Esophagus squamous epithelium (tissue), 5 donors: ENCODE measurements around the gene GOLGA1. TPM values are rescaled to one million over a fixed set of nuclear protein-coding genes. Genes with fewer than 3 reads are reported as not detected.

Experiments used
- DNase-seq: peaks from one replicate; lab custom pipeline; 2025; lab: John Stamatoyannopoulos, UW
- H3K27ac ChIP-seq, 4 donors: fragments of 200-600 bp; sonication (generic); one replicate each; pipeline ENCODE4 v1.5.1; 2016 to 2019; ENCODE audit warnings: mild to moderate bottlenecking in 1 of 4
- H3K27me3 ChIP-seq, 4 donors: fragments of 200-600 bp; sonication (generic); 1 replicate in 3 of 4; 2 replicates in 1 of 4; pipeline versions ENCODE4 v1.5.1 to v1.6.0; 2017 to 2021; ENCODE audit warnings: antibody characterized with exemption in 1 of 4
- H3K36me3 ChIP-seq, 3 donors: fragments of 200-600 bp; sonication (generic); one replicate each; pipeline ENCODE4 v1.5.1; 2016 to 2019
- H3K4me1 ChIP-seq, 3 donors: fragments of 200-600 bp; sonication (generic); one replicate each; pipeline ENCODE4 v1.5.1; 2017 to 2019
- H3K4me3 ChIP-seq, 4 donors: fragments of 200-600 bp; sonication (generic); 1 replicate in 3 of 4; 2 replicates in 1 of 4; pipeline ENCODE4 v1.5.1; 2016 to 2019; ENCODE audit warnings: mild to moderate bottlenecking in 2 of 4, moderate library complexity in 1 of 4
- H3K9me3 ChIP-seq, 3 donors: fragments of 200-600 bp; sonication (generic); one replicate each; pipeline ENCODE4 v1.5.1; 2016 to 2019
- POLR2A ChIP-seq, 4 donors: fragments of 450-650 bp; IDR thresholded peaks; one replicate each; pipeline ENCODE4 v1.6.1; 2017; ENCODE audit warnings: antibody characterized with exemption in 4 of 4, mild to moderate bottlenecking in 4 of 4, moderate library complexity in 3 of 4
- WGBS, 2 donors: methylation state at CpG; one replicate each; pipeline ENCODE4 v1.1.5; 2018; 5-methylcytosine and 5-hydroxymethylcytosine counted together
- intact Hi-C: fragments of 100-400 bp; cut with DNase I; formaldehyde crosslinking; loops from one replicate; pipeline ENCODE4 v1.15.0; 2022
- total RNA-seq, 4 donors: library from RNA; depleted of rRNA; stranded (reverse); fragments of >200 nt; gene quantifications; one replicate each; pipeline ENCODE4 v1.1.0, GENCODE V29; 2016
- TF ChIP-seq, protein P1 (sequence below), 6 experiments: fragments of 450-650 bp in 4 of 6; fragments of 200-600 bp in 2 of 6; sonication (generic) in 2 of 6; IDR thresholded peaks; one replicate each; pipeline ENCODE4 v1.5.1; 2016 to 2019; ENCODE audit warnings: antibody characterized with exemption in 6 of 6, mild to moderate bottlenecking in 4 of 6, moderate library complexity in 4 of 6
- donor health status: DM: yes; HTN: yes; CAD: no.

The GOLGA1 gene, protein sequence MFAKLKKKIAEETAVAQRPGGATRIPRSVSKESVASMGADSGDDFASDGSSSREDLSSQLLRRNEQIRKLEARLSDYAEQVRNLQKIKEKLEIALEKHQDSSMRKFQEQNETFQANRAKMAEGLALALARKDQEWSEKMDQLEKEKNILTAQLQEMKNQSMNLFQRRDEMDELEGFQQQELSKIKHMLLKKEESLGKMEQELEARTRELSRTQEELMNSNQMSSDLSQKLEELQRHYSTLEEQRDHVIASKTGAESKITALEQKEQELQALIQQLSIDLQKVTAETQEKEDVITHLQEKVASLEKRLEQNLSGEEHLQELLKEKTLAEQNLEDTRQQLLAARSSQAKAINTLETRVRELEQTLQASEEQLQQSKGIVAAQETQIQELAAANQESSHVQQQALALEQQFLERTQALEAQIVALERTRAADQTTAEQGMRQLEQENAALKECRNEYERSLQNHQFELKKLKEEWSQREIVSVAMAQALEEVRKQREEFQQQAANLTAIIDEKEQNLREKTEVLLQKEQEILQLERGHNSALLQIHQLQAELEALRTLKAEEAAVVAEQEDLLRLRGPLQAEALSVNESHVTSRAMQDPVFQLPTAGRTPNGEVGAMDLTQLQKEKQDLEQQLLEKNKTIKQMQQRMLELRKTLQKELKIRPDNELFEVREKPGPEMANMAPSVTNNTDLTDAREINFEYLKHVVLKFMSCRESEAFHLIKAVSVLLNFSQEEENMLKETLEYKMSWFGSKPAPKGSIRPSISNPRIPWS
- total RNA-seq: 10 to 100 TPM; 11.9 to 18.8 (median 14.8) TPM

DNA sequence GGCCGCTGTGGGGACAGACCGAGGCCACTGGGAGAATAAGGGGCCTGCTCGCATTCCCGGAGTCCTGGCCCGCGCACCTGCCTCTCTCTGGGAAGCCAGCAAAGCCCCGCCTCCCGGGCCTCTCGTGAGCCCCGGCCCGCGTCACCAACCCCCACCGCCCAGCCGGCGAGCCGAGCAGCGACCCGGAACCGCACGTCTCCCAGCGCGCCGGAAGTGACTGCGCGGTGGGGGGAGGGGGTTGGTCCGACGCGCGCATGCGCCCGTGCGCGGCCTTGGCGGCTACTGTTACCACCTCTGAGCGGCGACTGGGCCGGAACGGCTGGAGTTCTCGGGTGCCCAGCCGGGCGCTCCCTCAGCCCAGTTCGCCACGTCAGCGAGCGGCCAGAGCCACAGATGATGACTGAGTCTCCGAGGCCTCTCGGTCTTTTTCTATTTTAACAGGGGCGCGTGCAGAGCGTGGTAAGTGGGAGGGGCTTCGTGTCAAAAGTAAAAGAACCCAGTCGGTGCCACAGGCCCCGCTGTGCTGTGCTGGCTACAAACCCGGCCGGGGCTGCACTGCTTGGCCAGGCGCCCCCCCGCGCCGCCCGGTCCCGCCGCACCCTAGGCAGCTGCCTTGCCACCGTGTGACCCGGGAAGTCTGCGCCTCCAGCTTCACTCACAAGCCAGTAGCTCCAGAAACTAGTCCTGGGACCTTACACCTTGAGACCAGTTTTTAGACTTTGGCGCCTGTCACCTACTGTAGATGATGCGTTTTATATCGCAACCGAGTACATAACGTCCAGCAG, at the start of gene GOLGA1:
Gene GOLGA1 (minus strand): TSS at position 190 of the 785 bp plus-strand sequence. CDS start 2,372 bp downstream, outside the sequence.
- peak; percentile 65 for DNase-seq

DNA sequence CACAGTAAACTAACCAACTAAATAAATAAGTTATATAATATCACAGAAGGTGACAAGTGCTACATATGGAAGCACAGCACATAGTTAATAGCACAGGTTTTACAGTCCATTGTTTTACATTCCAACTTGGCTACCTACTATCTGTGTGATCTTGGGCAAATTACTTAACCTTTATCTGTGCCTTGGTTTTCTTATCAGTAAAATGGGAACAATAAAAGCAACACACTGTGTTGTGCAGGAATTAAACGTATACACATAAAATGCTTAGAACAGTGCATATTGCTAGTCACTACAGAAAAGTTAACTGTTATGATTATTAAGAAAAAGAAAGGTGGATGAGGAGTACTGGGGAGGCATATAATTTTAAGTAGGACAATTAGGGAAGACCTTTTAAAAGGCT, 42.8 kb upstream of the GOLGA1 start:
- WGBS, 2 donors: 95 to 100% methylated on average over 1 of the region's 1 CpG
- peaks cover 0 to 10% (median 0%) of the 10 kb centered on the region in 3 donors for H3K36me3 ChIP-seq
- no peak for TF ChIP-seq POLR2A (IDR thresholded peaks at IDR 0.05)
- TF ChIP-seq, protein P1, sequence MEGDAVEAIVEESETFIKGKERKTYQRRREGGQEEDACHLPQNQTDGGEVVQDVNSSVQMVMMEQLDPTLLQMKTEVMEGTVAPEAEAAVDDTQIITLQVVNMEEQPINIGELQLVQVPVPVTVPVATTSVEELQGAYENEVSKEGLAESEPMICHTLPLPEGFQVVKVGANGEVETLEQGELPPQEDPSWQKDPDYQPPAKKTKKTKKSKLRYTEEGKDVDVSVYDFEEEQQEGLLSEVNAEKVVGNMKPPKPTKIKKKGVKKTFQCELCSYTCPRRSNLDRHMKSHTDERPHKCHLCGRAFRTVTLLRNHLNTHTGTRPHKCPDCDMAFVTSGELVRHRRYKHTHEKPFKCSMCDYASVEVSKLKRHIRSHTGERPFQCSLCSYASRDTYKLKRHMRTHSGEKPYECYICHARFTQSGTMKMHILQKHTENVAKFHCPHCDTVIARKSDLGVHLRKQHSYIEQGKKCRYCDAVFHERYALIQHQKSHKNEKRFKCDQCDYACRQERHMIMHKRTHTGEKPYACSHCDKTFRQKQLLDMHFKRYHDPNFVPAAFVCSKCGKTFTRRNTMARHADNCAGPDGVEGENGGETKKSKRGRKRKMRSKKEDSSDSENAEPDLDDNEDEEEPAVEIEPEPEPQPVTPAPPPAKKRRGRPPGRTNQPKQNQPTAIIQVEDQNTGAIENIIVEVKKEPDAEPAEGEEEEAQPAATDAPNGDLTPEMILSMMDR (IDR thresholded peaks at IDR 0.05): no peak

More for the DNA sequence above, at the start of gene GOLGA1:
- H3K27ac ChIP-seq: peak within 1 kb of the TSS; percentile 95 to 99 (median 96)
- H3K4me3 ChIP-seq: peak within 1 kb of the TSS; percentile 60 to 95 (median 78)
- H3K27me3 ChIP-seq: no peaks in the 10 kb centered on the region
- intact Hi-C loops: no loop called here
- TF ChIP-seq POLR2A (IDR thresholded peaks at IDR 0.05): peak in 3 of 4 donors; percentile 65 to 91 (median 85)
- TF ChIP-seq, protein P1 (IDR thresholded peaks at IDR 0.05): peak in 1 of 6 experiments; percentile 30
- H3K36me3 ChIP-seq: peaks cover 0 to 29% (median 0%) of the 10 kb centered on the region in 3 donors
- H3K9me3 ChIP-seq: no peaks in the 10 kb centered on the region
- WGBS, 2 donors: 0% methylated on average over 9 to 24 of the region's 70 CpGs
- peaks cover 3 to 22% (median 13%) of the 10 kb centered on the region in 3 donors for H3K4me1 ChIP-seq

DNA sequence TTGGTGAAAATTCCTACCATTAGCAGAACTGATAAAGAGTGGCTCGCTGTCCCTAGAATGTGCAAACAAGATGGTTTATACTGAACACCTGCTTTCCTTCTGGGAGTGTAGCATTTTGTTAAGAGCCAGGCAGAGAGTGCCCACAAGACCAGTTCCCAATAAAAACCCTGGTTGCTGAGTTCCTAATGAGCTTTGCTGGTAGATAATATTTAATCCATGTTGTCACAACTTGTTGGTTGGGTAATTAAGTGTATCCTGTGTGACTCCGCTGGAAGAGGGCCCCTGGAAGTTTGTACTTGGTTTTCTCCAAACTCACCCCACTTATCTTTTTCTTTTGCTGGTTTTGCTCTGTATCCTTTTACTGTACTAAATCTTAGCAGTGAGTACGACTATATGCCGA, 39.5 kb upstream of the GOLGA1 start:
- 85 to 88% methylated on average over 4 of the region's 4 CpGs for WGBS, 2 donors
- H3K27me3 ChIP-seq: no peaks in the 10 kb centered on the region
- TF ChIP-seq, protein P1 (IDR thresholded peaks at IDR 0.05): no peak
- H3K4me3 ChIP-seq: no peak overlapping the region
- no peak overlapping the region for H3K27ac ChIP-seq
- H3K4me1 ChIP-seq: no peaks in the 10 kb centered on the region
- no peaks in the 10 kb centered on the region for H3K9me3 ChIP-seq
- peaks cover 0 to 9% (median 0%) of the 10 kb centered on the region in 3 donors for H3K36me3 ChIP-seq
- no peak for DNase-seq
- intact Hi-C loops: no loop called here

More for the DNA sequence above, 42.8 kb upstream of the GOLGA1 start:
- Histone ChIP-seq H3K27ac (no peak overlapping the region), H3K27me3 (no peaks in the 10 kb centered on the region), H3K4me1 (no peaks in the 10 kb centered on the region), H3K4me3 (no peak overlapping the region), H3K9me3 (no peaks in the 10 kb centered on the region)
- intact Hi-C loops: no loop called here
- no peak for DNase-seq

DNA sequence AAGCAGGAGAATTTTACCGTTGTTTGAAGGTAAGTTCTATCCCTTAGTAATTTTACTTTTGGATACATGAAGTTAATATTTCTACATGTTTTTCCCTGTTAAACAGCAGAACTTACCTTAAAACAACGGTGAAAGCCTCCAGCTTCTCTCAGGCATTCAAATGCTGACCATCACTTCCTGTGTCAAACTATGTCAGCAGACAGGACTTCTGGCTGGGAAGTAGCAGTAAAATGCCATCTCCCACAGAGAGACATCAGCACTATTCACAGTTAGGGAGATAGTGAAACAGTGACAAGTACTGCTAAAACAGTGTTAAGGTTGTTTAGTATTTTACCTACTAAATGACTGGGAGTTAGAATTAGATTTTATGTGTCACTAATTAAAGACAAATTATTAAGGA, 34.2 kb upstream of the GOLGA1 start:
- no peak overlapping the region for H3K27ac ChIP-seq
- TF ChIP-seq POLR2A (IDR thresholded peaks at IDR 0.05): no peak
- TF ChIP-seq, protein P1 (IDR thresholded peaks at IDR 0.05): no peak
- H3K27me3 ChIP-seq: no peaks in the 10 kb centered on the region
- no peaks in the 10 kb centered on the region for H3K9me3 ChIP-seq
- H3K36me3 ChIP-seq: peaks cover 0 to 26% (median 0%) of the 10 kb centered on the region in 3 donors
- H3K4me3 ChIP-seq: no peak overlapping the region
- WGBS, 2 donors: 58 to 66% methylated on average over 2 of the region's 2 CpGs
- intact Hi-C loops: no loop called here
- H3K4me1 ChIP-seq: no peaks in the 10 kb centered on the region
- DNase-seq: no peak
